Hepatocyte (in vitro differentiated cells): ENCODE data around the gene GNAT1.

Experiments
- CTCF ChIP-seq: fragments of 200-600 bp; sonication (generic); IDR thresholded peaks from 2 replicates; pipeline ENCODE4 v1.5.1; 2016; ENCODE audit warnings: antibody characterized with exemption, mild to moderate bottlenecking; ENCODE audit not compliant: poor library complexity
- EZH2 ChIP-seq: fragments of 200-600 bp; sonication (generic); IDR thresholded peaks from 2 replicates; pipeline ENCODE4 v1.6.1; 2016; ENCODE audit warnings: antibody characterized with exemption, mild to moderate bottlenecking, borderline replicate concordance

GRCh38 chr3:50212502-50212901, 21.1 kb downstream of the GNAT1 start:
- no peak for TF ChIP-seq EZH2
- TF ChIP-seq CTCF, result no peak
